Sigmoid colon (tissue), 7 donors: ENCODE measurements around the gene USHBP1. TPM values are rescaled to one million over a fixed set of nuclear protein-coding genes. Genes with fewer than 3 reads are reported as not detected.
A peak's percentile ranks its signal among the peaks of the same experiment; 100 is the strongest.

Source experiments
- DNase-seq: peaks from one replicate; pipeline ENCODE4 v3.0.0-alpha.2; 2019
- H3K27ac ChIP-seq, 4 donors: fragments of 200-600 bp; sonication (generic); one replicate each; pipeline ENCODE4 v1.5.1; 2016 to 2019; ENCODE audit warnings: mild to moderate bottlenecking in 1 of 4
- H3K27me3 ChIP-seq, 3 donors: fragments of 200-600 bp; sonication (generic); one replicate each; pipeline ENCODE4 v1.5.1; 2019; ENCODE audit warnings: mild to moderate bottlenecking in 1 of 3
- H3K36me3 ChIP-seq, 4 donors: fragments of 200-600 bp; sonication (generic); one replicate each; pipeline ENCODE4 v1.5.1; 2016 to 2019
- H3K4me1 ChIP-seq, 4 donors: fragments of 200-600 bp; sonication (generic); one replicate each; pipeline ENCODE4 v1.5.1; 2017 to 2019
- H3K4me3 ChIP-seq, 4 donors: fragments of 200-600 bp; sonication (generic); one replicate each; pipeline ENCODE4 v1.5.1; 2017 to 2019; ENCODE audit warnings: mild to moderate bottlenecking in 2 of 4, moderate library complexity in 1 of 4
- H3K9me3 ChIP-seq, 4 donors: fragments of 200-600 bp in 3 of 4; sonication (generic) in 3 of 4; one replicate each; pipeline versions ENCODE4 v1.5.1 to v1.6.1; 2013 to 2019
- CTCF ChIP-seq, 4 experiments: fragments of 450-650 bp in 3 of 4; fragments of 200-600 bp in 1 of 4; IDR thresholded peaks; one replicate each; pipeline ENCODE4 v1.5.1; 2016 to 2019; ENCODE audit warnings: antibody characterized with exemption in 4 of 4, mild to moderate bottlenecking in 3 of 4, moderate library complexity in 2 of 4
- EP300 ChIP-seq, 4 donors: sonication (generic); formaldehyde crosslinking; IDR thresholded peaks; one replicate each; pipeline ENCODE4 v1.6.1; 2017; ENCODE audit warnings: antibody characterized with exemption in 4 of 4
- POLR2A ChIP-seq, 2 donors: fragments of 450-650 bp; IDR thresholded peaks; one replicate each; pipeline ENCODE4 v1.6.1; 2016; ENCODE audit warnings: antibody characterized with exemption in 2 of 2, mild to moderate bottlenecking in 2 of 2, moderate library complexity in 2 of 2
- POLR2AphosphoS5 ChIP-seq, 4 donors: sonication (generic); formaldehyde crosslinking; IDR thresholded peaks; one replicate each; pipeline ENCODE4 v1.6.1; 2017; ENCODE audit warnings: antibody characterized with exemption in 4 of 4
- WGBS, 2 donors: extraction: QIAGEN DNeasy Blood & Tissue Kit; methylation state at CpG; one replicate each; pipeline ENCODE4 v1.1.7; 2013; 5-methylcytosine and 5-hydroxymethylcytosine counted together
- intact Hi-C: fragments of 100-400 bp; cut with DNase I; formaldehyde crosslinking; loops from one replicate; pipeline ENCODE4 v1.15.1; 2023
- polyA plus RNA-seq, 3 donors: library from polyadenylated mRNA; stranded (reverse); fragments of 200-250 nt; gene quantifications; one replicate each; pipeline ENCODE4 v1.2.3, GENCODE V29; 2013
- total RNA-seq, 4 donors: library from RNA; depleted of rRNA; stranded (reverse); fragments of >200 nt; gene quantifications; one replicate each; pipeline ENCODE4 v1.1.0, GENCODE V29; 2016
- donor health status: healthy with polysubstance abuse.
- donor health status: Bipolar disorder and iron deficiency.
- donor health status: healthy.

USHBP1 gene
- total and polyA plus RNA-seq, 7 donors, result 0.23 to 18.6 (median 2.1) TPM

- no peak for DNase-seq
- Histone ChIP-seq H3K9me3 (no peaks in the 10 kb centered on the region), H3K4me1 (peaks cover 0 to 25% (median 20%) of the 10 kb centered on the region in 4 donors), H3K36me3 (no peaks in the 10 kb centered on the region), H3K27me3 (peaks cover 11 to 15% (median 15%) of the 10 kb centered on the region in 3 donors), H3K27ac (no peak overlapping the region), H3K4me3 (no peak overlapping the region)
- no peak for TF ChIP-seq POLR2AphosphoS5 (IDR thresholded peaks at IDR 0.05)
- TF ChIP-seq POLR2A (IDR thresholded peaks at IDR 0.05), result no peak
- TF ChIP-seq CTCF (IDR thresholded peaks at IDR 0.05), result no peak
- TF ChIP-seq EP300 (IDR thresholded peaks at IDR 0.05), result no peak
- 90 to 91% methylated on average over 18 of the region's 18 CpGs for whole genome bisulfite sequencing, 2 donors
- intact Hi-C loops, result no loop called here
Observed at GRCh38 chr19:17285415-17286135, 21.0 kb upstream of the USHBP1 start.

- no peaks in the 10 kb centered on the region for H3K9me3 ChIP-seq
- intact Hi-C loops, result loop anchor here (2.0 to 5.0 kb wide), 2 partner anchors 36 to 217 kb away; partner anchors contain the start of gene NR2F6
- TF ChIP-seq CTCF (IDR thresholded peaks at IDR 0.05), result no peak
- TF ChIP-seq EP300 (IDR thresholded peaks at IDR 0.05), result no peak
- TF ChIP-seq POLR2AphosphoS5 (IDR thresholded peaks at IDR 0.05), result no peak
- TF ChIP-seq POLR2A (IDR thresholded peaks at IDR 0.05), result no peak
- 91 to 94% methylated on average over 7 of the region's 7 CpGs for WGBS, 2 donors
- H3K4me3 ChIP-seq, result no peak overlapping the region
- no peak for DNase-seq
- H3K36me3 ChIP-seq, result peaks cover 0 to 11% (median 2%) of the 10 kb centered on the region in 4 donors
- no peak overlapping the region for H3K27ac ChIP-seq
- H3K27me3 ChIP-seq, result peaks cover 11 to 15% (median 15%) of the 10 kb centered on the region in 3 donors
- peaks cover 0 to 18% (median 15%) of the 10 kb centered on the region in 4 donors for H3K4me1 ChIP-seq
Observed at GRCh38 chr19:17283504-17283996, 19.0 kb upstream of the USHBP1 start.

GRCh38 chr19:17282488-17283125 is 18.1 kb upstream of the USHBP1 start:
- DNase-seq, result peak; percentile 89
- Histone ChIP-seq H3K27me3 (peaks cover 11 to 15% (median 15%) of the 10 kb centered on the region in 3 donors), H3K9me3 (no peaks in the 10 kb centered on the region), H3K36me3 (peaks cover 0 to 21% (median 8%) of the 10 kb centered on the region in 4 donors), H3K27ac (no peak overlapping the region), H3K4me1 (peaks cover 0 to 18% (median 15%) of the 10 kb centered on the region in 4 donors), H3K4me3 (peak overlapping the region in 3 of 4 donors; percentile 13 to 39 (median 35))
- intact Hi-C loops, result loop anchor here (1.0 to 5.0 kb wide), 3 partner anchors 35 to 216 kb away; partner anchors contain the start of gene NR2F6
- no peak for TF ChIP-seq EP300 (IDR thresholded peaks at IDR 0.05)
- TF ChIP-seq POLR2AphosphoS5 (IDR thresholded peaks at IDR 0.05), result peak in 1 of 4 donors; percentile 21
- no peak for TF ChIP-seq POLR2A (IDR thresholded peaks at IDR 0.05)
- peak; percentile 75 to 91 (median 82) for TF ChIP-seq CTCF (IDR thresholded peaks at IDR 0.05)
- WGBS, 2 donors, result 2 to 4% methylated on average over 45 of the region's 45 CpGs

- Histone ChIP-seq H3K36me3 (peaks cover 1 to 30% (median 16%) of the 10 kb centered on the region in 4 donors), H3K9me3 (no peaks in the 10 kb centered on the region), H3K27me3 (peaks cover 11 to 15% (median 15%) of the 10 kb centered on the region in 3 donors), H3K27ac (no peak within 1 kb of the TSS), H3K4me1 (peaks cover 0 to 18% (median 15%) of the 10 kb centered on the region in 4 donors), H3K4me3 (peak within 1 kb of the TSS in 3 of 4 donors; percentile 28 to 39 (median 35))
- no peak for TF ChIP-seq POLR2AphosphoS5 (IDR thresholded peaks at IDR 0.05)
- TF ChIP-seq CTCF (IDR thresholded peaks at IDR 0.05), result no peak
- TF ChIP-seq EP300 (IDR thresholded peaks at IDR 0.05), result no peak
- no peak for TF ChIP-seq POLR2A (IDR thresholded peaks at IDR 0.05)
- DNase-seq, result no peak
- WGBS, 2 donors, result 7% methylated on average over 75 of the region's 75 CpGs
- intact Hi-C loops, result loop anchor here (1.0 to 5.0 kb wide), 3 partner anchors 34 to 215 kb away; partner anchors contain the start of gene NR2F6
Observed at GRCh38 chr19:17281391-17282304, 17.1 kb upstream of the USHBP1 start, which contains the start of gene ANKLE1. Gene ANKLE1, plus strand, starts transcription at chr19:17281901. Its CDS starts 20 bp downstream, at chr19:17281921.
